Activated gamma-delta T cell treated with anti-CD3 and anti-CD28 coated beads, Interleukin-2, amount 50 U/mL, for 16 hours (primary cell): ENCODE data around the gene INKA1.
"Not testable (repeated sequence)": the region's sequence is repeated elsewhere in the genome, so short reads cannot be mapped to it uniquely, and the experiment has no call there.

Experiments used
- DNase-seq: peaks from one replicate; pipeline ENCODE4 v3.0.0-alpha.2; 2020; ENCODE audit warnings: low read depth

Gene INKA1

GRCh38 chr3:49802719-49803464 lies at the start of gene INKA1:
Gene INKA1 (plus strand): TSS chr3:49803261. CDS start chr3:49803393, 132 bp downstream.
- DNase-seq, result peak; percentile 83

- DNase-seq, result no peak
Observed at GRCh38 chr3:49754536-49754935, 48.5 kb upstream of the INKA1 start.

- no peak for DNase-seq
Observed at GRCh38 chr3:49756036-49756435, 47.0 kb upstream of the INKA1 start.

GRCh38 chr3:49757197-49757596 lies 45.9 kb upstream of the INKA1 start:
- DNase-seq, result no peak

- DNase-seq, result no peak
Observed at GRCh38 chr3:49759226-49759625, 43.8 kb upstream of the INKA1 start.

- no peak for DNase-seq
Observed at GRCh38 chr3:49761661-49762060, 41.4 kb upstream of the INKA1 start.

GRCh38 chr3:49763981-49764380 lies 39.1 kb upstream of the INKA1 start:
- DNase-seq, result no peak

GRCh38 chr3:49769286-49769915 lies 33.7 kb upstream of the INKA1 start:
- no peak for DNase-seq

- DNase-seq, result no peak
Observed at GRCh38 chr3:49769926-49770325, 33.1 kb upstream of the INKA1 start.

GRCh38 chr3:49771340-49771938 lies 31.6 kb upstream of the INKA1 start:
- DNase-seq, result no peak

- no peak for DNase-seq
Observed at GRCh38 chr3:49772703-49773102, 30.4 kb upstream of the INKA1 start.

- DNase-seq, result no peak
Observed at GRCh38 chr3:49775538-49775937, 27.5 kb upstream of the INKA1 start.

- not testable (repeated sequence) for DNase-seq
Observed at GRCh38 chr3:49776101-49776500, 27.0 kb upstream of the INKA1 start.

- DNase-seq, result no peak
Observed at GRCh38 chr3:49779358-49780079, 23.5 kb upstream of the INKA1 start.

- no peak for DNase-seq
Observed at GRCh38 chr3:49780080-49780974, 22.7 kb upstream of the INKA1 start.

GRCh38 chr3:49780975-49781365 lies 22.1 kb upstream of the INKA1 start:
- DNase-seq, result not testable (repeated sequence)

GRCh38 chr3:49781415-49782199 lies 21.5 kb upstream of the INKA1 start:
- DNase-seq, result no peak

GRCh38 chr3:49782277-49782676 lies 20.8 kb upstream of the INKA1 start:
- DNase-seq, result not testable (repeated sequence)

- no peak for DNase-seq
Observed at GRCh38 chr3:49785565-49786356, 17.3 kb upstream of the INKA1 start.
